ENCODE measurements around the gene CCL13. TPM values are rescaled to one million over a fixed set of nuclear protein-coding genes. Genes with fewer than 3 reads are reported as not detected.
"Not testable (repeated sequence)": the region's sequence is repeated elsewhere in the genome, so short reads cannot be mapped to it uniquely, and the experiment has no call there.

The CCL13 gene
- total RNA-seq, 1 donor from 2014 or later, result not detected

- TF ChIP-seq CTCF (IDR thresholded peaks at IDR 0.05), result no peak
- ChIA-PET POLR2A (no interaction called here), CTCF (no interaction called here)
- Mint-ChIP-seq H3K27me3 (peaks cover 27% of the 10 kb centered on the region), H3K4me1 (peaks cover 3% of the 10 kb centered on the region), H3K9me3 (no peaks in the 10 kb centered on the region), H3K4me3 (no peak overlapping the region), H3K27ac (no peak overlapping the region), H3K36me3 (ENCODE audit: low read depth) (no peaks in the 10 kb centered on the region)
- intact Hi-C loops (cut with micrococcal nuclease), result no loop called here
- ATAC-seq (ENCODE audit: low read depth) (no peak), DNase-seq (no peak)
Measured at GRCh38 chr17:34313164-34313563, 43.1 kb upstream of the CCL13 start.

- DNase-seq (no peak), ATAC-seq (ENCODE audit: low read depth) (no peak)
- ChIA-PET CTCF (no interaction called here), POLR2A (no interaction called here)
- Mint-ChIP-seq H3K4me3 (no peak overlapping the region), H3K27ac (no peak overlapping the region), H3K36me3 (ENCODE audit: low read depth) (no peaks in the 10 kb centered on the region), H3K4me1 (peaks cover 3% of the 10 kb centered on the region), H3K9me3 (no peaks in the 10 kb centered on the region), H3K27me3 (peaks cover 25% of the 10 kb centered on the region)
- TF ChIP-seq CTCF (IDR thresholded peaks at IDR 0.05), result no peak
- intact Hi-C loops (cut with micrococcal nuclease), result no loop called here
Measured at GRCh38 chr17:34314279-34314678, 42.0 kb upstream of the CCL13 start.

GRCh38 chr17:34318474-34318873 lies 37.8 kb upstream of the CCL13 start:
- intact Hi-C loops (cut with micrococcal nuclease), result no loop called here
- TF ChIP-seq CTCF (IDR thresholded peaks at IDR 0.05), result no peak
- POLR2A ChIA-PET, result no interaction called here
- CTCF ChIA-PET, result interaction anchor here (0.6 kb wide), 1 partner anchor 31 kb away, joined by 4 read pairs; no protein-coding TSS in a partner anchor
- H3K9me3 Mint-ChIP-seq, result no peaks in the 10 kb centered on the region
- H3K36me3 Mint-ChIP-seq (ENCODE audit: low read depth), result no peaks in the 10 kb centered on the region
- H3K27ac Mint-ChIP-seq, result no peak overlapping the region
- peaks cover 10% of the 10 kb centered on the region for H3K27me3 Mint-ChIP-seq
- H3K4me1 Mint-ChIP-seq, result peaks cover 3% of the 10 kb centered on the region
- ATAC-seq (ENCODE audit: low read depth), result no peak
- H3K4me3 Mint-ChIP-seq, result no peak overlapping the region
- no peak for DNase-seq

- CTCF ChIA-PET, result interaction anchor here (0.6 kb wide), 1 partner anchor 31 kb away, joined by 4 read pairs; no protein-coding TSS in a partner anchor
- no peak for TF ChIP-seq CTCF (IDR thresholded peaks at IDR 0.05)
- Mint-ChIP-seq H3K9me3 (peaks cover 4% of the 10 kb centered on the region), H3K4me3 (no peak within 1 kb of the TSS), H3K4me1 (peaks cover under 1% of the 10 kb centered on the region), H3K27me3 (peaks cover 10% of the 10 kb centered on the region), H3K27ac (no peak within 1 kb of the TSS), H3K36me3 (ENCODE audit: low read depth) (no peaks in the 10 kb centered on the region)
- intact Hi-C loops (cut with micrococcal nuclease), result no loop called here
- ATAC-seq (ENCODE audit: low read depth) (no peak), DNase-seq (no peak)
- POLR2A ChIA-PET, result no interaction called here
Measured at GRCh38 chr17:34319039-34319483, 37.2 kb upstream of the CCL13 start, which contains the start of gene CCL8. TSS of gene CCL8 (plus strand) at chr17:34319435. CDS start at chr17:34319502, 67 bp downstream.

- TF ChIP-seq CTCF (IDR thresholded peaks at IDR 0.05), result no peak
- no peak overlapping the region for H3K27ac Mint-ChIP-seq
- intact Hi-C loops (cut with micrococcal nuclease), result no loop called here
- peaks cover 11% of the 10 kb centered on the region for H3K9me3 Mint-ChIP-seq
- H3K4me3 Mint-ChIP-seq, result no peak overlapping the region
- peaks cover 17% of the 10 kb centered on the region for H3K27me3 Mint-ChIP-seq
- H3K36me3 Mint-ChIP-seq (ENCODE audit: low read depth), result no peaks in the 10 kb centered on the region
- no peaks in the 10 kb centered on the region for H3K4me1 Mint-ChIP-seq
- ATAC-seq (ENCODE audit: low read depth) (no peak), DNase-seq (no peak)
- CTCF ChIA-PET, result no interaction called here
- POLR2A ChIA-PET, result no interaction called here
Measured at GRCh38 chr17:34321964-34322363, 34.3 kb upstream of the CCL13 start.

GRCh38 chr17:34327580-34327979 lies 28.7 kb upstream of the CCL13 start:
- DNase-seq; CTCF ChIA-PET; H3K4me3 Mint-ChIP-seq; ATAC-seq (ENCODE audit: low read depth); POLR2A ChIA-PET; intact Hi-C loops (cut with micrococcal nuclease); H3K4me1 Mint-ChIP-seq; H3K36me3 Mint-ChIP-seq (ENCODE audit: low read depth); H3K27ac Mint-ChIP-seq: not testable (repeated sequence)
- Mint-ChIP-seq H3K27me3 (peaks cover 27% of the 10 kb centered on the region), H3K9me3 (peaks cover 11% of the 10 kb centered on the region)
